NCI-H748 (cell line): Measurements from ENCODE around the gene CEP85L.

Source experiments
- DNase-seq: peaks from one replicate; lab custom pipeline; 2025; ENCODE audit not compliant: unreplicated experiment; lab: John Stamatoyannopoulos, UW

Gene CEP85L

GRCh38 chr6:118546164-118546879 is 105.1 kb downstream of the CEP85L start:
- DNase-seq: no peak

DNA sequence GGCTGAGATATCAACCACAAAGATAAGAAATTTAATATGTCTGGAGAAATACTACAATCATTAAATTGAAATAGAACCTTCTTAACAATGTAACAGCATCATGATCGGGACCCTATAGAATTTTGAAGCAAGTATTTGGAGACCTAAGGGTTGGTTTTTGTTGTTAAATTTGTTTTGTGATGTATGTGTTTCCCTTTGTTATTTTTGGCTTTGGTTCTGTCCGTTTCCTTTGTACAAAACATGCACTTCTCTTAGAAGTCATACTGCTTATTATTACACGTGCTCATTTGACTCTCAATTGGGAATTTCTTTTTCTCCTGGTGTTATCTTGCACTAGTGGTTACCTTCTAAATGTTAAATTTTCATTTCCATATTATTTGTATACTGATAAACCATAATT is 107.3 kb downstream of the CEP85L start:
- no peak for DNase-seq

GRCh38 chr6:118542184-118542952 is 109.0 kb downstream of the CEP85L start:
- no peak for DNase-seq

GRCh38 chr6:118537574-118537973 is 113.8 kb downstream of the CEP85L start:
- no peak for DNase-seq

DNA sequence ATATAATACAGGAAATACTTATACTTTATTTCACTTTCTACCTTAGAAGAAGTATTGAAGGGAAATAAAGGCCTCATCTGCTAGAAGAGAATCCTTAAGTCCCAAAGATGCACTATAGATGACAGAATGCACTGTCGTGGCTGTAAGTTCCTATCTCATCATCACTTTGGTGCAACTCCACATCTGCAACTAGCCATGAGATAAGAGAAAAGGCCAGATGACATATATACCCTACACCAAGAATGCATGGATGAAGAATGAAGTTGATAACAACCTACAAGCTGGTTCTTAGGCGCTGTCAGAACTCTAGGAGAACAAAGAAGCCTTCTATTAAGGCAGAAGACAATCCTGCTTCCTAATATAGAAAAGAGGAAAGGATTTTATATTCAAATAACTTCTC is 114.9 kb downstream of the CEP85L start:
- DNase-seq: no peak

- no peak for DNase-seq
Measured at GRCh38 chr6:118535176-118535844, 116.1 kb downstream of the CEP85L start.

DNA sequence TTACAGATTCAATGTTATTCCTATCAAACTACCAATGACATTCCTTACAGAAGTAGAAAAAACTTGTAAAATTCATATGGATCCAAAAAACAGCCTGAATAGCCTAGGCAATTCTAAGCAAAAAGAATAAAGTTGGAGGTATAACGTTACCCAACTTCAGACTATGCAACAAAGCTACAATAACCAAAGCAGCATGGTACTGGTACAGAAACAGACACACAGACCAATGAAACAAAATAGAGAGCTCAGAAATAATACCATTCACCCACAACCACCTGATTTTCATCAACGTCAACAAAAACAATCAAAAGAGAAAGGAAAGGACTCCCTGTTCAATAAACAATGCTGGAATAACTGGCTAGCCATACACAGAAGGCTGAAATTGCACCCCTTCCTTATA is 120.4 kb downstream of the CEP85L start:
- DNase-seq: no peak

DNA sequence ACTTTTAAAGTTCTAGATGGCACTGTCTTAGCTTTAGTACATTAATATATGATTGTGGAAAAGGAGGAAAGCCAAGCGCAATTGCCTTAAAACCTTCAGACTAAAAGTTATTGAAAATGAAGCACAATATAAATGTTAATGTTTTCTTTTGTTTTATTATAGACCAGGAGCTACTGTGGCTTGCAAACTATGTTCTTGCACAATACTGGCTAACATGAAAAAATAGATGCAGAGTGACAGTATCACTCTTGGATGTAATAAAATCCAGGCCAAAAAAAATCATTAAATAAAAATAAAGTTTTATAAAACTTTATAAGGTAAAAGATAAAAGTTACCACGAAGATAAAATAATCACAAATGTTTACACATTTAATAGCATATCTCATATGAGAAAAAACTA is 121.6 kb downstream of the CEP85L start:
- DNase-seq: no peak

- no peak for DNase-seq
Measured at GRCh38 chr6:118528129-118528528, 123.3 kb downstream of the CEP85L start.

DNA sequence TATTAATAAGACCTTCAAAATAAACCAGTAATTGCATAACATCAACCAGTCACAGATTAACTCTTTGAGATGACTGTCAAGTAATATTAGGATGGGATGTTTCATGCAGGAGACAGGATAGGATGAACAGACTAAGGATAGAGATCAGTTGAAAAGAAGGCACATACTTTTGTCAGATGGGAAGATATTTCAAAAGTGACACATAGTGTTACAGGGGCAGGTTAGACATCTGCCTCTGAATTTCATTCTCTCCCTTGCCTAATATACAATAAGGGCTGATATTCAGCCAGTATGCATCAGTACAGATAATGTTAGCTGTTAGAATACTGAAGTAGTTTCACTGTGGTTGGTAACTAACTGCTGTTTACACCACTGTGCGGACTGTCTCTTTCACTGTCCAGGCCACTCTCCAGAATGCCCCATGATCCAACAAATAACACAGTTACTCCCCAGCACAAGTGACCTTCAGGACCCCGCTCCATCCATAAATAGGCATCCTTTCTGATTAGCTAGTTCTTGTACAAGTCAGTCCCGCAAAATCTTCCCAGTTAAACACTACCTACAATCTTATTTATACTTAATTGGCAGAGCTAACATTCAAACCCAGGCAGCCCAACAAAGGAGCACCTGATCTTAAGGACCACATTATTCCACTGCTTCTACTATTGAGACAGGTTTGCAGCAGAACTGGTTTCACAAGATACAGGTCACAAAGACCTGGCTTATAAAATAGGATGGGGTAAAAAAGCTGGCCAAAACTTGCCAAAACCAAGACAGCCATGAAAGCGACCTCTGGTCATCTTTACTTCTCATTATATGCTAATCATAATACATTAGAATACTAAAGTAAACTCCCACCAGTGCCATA is 125.2 kb downstream of the CEP85L start:
- no peak for DNase-seq

- no peak for DNase-seq
Measured at GRCh38 chr6:118524686-118525085, 126.7 kb downstream of the CEP85L start.

DNA sequence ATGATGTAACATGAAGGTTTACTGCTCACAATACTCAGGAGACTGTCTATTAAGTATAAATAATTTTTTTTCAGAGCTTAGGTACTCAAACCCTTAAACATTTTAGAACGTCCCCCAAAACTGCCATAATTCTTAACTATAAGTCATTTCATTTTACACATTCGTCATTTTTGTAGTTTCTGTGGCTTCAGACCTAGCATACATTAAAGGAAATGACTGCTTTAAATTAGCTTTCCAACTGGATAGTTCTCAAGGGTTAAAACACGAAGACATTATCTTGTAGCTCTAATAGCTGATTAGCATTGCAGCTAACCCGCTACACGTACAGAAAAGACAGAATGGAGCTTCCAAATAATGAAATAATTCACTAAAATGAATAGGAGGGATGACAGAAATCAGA is 128.2 kb downstream of the CEP85L start:
- no peak for DNase-seq

GRCh38 chr6:118522422-118522821 is 129.0 kb downstream of the CEP85L start:
- no peak for DNase-seq

DNA sequence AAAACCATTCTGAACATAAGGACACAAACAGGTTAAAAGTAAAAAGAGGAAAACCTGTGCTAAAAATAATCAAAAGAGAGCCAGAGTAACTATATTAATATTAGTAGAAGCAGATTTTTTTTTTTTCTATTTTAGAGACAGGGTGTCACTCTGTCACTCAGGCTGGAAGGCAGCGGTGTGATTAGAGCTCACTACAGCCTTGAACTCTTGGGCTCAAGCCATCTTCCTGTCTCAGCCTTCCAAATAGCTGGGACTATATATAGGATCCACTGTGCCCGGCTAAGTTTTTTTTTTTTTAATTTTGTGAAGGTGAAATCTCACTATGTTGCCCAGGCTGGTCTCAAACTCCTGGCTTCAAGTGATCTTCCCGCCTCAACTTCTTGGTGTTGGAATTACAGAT is 136.7 kb downstream of the CEP85L start:
- no peak for DNase-seq

DNA sequence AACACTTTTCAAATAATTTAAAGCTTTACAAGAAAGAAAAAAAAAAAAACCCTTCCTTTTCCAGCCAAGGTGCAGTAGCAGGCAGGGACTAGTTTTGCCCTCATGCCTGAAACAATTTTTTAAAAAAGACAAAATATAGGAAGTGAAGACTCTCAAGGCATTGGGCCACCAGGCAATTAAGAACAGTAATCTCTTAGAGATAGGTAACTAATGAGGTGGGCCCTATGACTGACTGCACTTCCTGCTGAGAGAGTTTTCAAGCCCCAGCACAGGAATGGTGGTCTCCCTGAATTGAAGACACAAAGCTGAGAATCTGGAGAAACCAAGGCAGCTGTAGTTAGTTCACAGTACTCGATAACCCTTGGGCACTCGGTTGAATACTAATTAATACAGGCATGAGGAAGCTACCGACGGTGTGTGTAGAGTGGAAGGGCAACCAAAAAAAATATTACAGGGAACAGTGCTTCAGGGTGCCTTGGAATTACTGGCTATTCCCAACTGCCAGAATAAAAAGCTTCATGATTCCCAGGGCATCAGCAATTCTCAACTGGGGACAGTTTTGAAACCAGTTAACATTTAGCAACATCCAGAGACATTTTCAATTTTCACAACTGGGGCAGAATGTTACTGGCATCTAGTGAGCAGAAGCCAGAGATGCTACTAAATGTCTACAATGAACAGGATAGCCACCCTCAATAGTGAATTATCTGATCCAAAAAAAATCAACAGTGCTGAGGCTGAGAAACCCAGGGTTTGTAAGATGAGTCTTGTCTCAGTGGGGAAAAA is 139.3 kb downstream of the CEP85L start:
- DNase-seq: no peak

DNA sequence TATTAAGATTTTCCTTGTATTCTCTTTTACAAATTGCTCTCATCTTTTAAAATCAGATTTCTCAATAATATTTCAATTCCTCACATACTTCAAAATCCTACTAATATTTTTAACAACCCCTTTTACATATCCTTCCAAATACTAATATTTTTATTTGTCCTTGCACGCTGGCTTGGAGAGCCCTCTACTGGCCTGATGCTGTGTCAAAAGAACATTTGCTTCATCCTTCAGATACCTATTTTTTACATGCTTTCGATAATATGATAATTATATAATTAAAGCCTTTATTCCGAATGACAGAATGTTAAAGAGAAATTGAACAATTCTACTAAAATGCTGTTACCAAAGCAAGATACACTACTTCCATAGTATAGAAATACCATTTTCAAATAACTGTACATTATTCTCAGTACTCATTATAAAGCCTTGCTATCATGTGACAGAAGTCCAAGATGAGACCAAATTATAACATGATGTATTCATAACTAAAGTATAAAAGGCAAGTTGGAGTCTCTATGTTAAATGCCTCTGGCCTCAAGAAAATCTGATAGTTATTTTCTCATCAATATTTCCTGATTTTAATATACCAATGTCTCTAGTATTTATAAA is 142.3 kb downstream of the CEP85L start:
- DNase-seq: peak; percentile 70

- no peak for DNase-seq
Measured at GRCh38 chr6:118507636-118508035, 143.8 kb downstream of the CEP85L start.

- DNase-seq: peak; percentile 67
Measured at GRCh38 chr6:118506071-118506638, 145.2 kb downstream of the CEP85L start.

DNA sequence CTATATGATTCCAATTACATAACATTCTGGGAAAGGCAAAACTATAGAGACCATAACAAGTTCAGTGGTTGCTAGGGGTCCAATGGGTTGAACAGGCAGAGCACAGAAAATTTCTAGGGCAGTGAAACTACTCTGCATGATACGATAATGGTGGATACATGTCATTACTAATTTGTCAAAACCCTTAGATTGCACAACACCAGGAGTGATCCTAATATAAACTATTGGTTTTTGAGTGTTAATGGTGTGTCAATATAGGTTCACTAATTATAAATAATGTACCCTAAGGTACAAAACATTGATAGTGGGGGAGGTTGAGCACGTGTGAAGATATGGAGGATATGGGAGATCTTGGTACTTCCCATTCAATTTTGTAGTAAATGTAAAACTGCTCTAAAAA is 145.7 kb downstream of the CEP85L start:
- no peak for DNase-seq

- no peak for DNase-seq
Measured at GRCh38 chr6:118504611-118505010, 146.8 kb downstream of the CEP85L start.
